ENCODE measurements around the gene KCNC1. TPM values are rescaled to one million over a fixed set of nuclear protein-coding genes. Genes with fewer than 3 reads are reported as not detected.

The KCNC1 gene
- total RNA-seq, 1 donor from 2014 or later: not detected

- DNase-seq (ENCODE audit: low read depth in 2 of 2): no peak
Observed at GRCh38 chr11:17772704-17773600, 38.4 kb downstream of the KCNC1 start.

- DNase-seq (ENCODE audit: low read depth in 2 of 2): no peak
Observed at GRCh38 chr11:17773674-17774073, 39.1 kb downstream of the KCNC1 start.

GRCh38 chr11:17774232-17775034 is 39.9 kb downstream of the KCNC1 start:
- DNase-seq (ENCODE audit: low read depth in 2 of 2): no peak

DNA sequence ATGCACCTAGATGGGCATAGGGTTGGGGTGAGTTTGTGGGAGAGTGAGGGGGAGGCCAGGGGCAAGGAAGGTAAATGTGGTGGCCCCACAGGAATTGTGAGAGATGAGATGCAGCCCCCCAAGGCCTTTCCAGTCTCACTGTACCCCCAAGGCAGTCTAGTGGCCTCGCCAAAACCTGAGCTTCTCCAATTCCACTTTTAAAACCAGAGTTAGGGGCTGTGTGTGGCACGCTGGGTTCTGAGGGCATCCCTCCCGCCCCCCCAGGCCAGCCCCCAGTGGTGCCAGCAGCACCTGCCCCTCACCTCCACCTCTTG is 40.4 kb downstream of the KCNC1 start:
- no peak for DNase-seq (ENCODE audit: low read depth in 2 of 2)

- no peak for DNase-seq (ENCODE audit: low read depth in 2 of 2)
Observed at GRCh38 chr11:17775507-17776211, 41.1 kb downstream of the KCNC1 start.

DNA sequence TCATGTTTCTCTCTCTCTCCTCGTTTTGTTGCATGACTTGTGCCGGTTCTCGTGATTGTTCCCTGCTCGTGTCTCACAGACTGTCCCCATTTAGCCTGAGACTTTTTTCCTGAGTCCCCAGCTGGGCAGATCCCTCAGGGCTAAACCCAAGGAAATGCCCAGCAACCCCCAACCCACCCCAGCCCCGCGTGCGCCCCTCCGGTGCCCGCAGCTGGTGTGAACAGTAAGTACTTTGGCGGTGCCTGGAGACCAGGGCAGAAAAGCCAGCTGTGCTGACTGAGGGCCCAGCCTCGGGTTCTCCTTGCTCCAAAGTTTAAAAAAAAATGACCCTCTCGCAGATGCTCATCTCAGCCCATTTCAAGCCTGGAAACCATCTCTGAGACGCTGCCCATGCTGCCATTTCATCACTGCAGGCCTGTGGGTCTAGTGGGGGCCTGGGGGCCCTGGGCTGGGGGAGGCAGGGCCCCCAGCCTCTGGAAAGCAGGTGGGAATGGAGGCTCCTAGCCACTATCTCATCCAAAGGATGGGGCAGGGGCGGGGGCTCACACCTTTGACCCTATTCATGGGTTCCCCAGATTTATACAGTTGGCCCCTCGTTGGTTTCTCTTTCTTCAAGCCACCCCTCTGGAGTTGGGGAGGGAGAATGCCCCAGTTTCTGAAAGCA is 41.8 kb downstream of the KCNC1 start:
- DNase-seq (ENCODE audit: low read depth in 2 of 2): no peak

- DNase-seq (ENCODE audit: low read depth in 2 of 2): no peak
Observed at GRCh38 chr11:17777086-17777737, 42.6 kb downstream of the KCNC1 start.

DNA sequence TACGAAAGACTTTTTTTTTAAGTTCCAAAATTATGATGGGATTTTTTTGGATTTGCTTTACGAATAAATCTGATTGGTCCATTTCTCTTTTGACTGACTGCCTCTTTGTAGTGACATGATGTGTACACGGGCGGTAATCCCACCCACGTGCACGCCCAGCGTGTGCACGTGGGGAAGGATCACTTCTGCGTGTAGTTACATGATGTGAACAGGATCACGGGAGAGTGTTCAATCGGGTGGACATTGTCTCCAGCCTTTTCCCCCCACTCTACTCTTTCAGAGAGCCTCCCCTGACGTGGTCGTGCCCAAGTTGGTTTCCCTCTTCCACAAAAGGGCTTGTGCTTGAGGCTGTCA is 43.1 kb downstream of the KCNC1 start:
- DNase-seq (ENCODE audit: low read depth in 2 of 2): no peak

DNA sequence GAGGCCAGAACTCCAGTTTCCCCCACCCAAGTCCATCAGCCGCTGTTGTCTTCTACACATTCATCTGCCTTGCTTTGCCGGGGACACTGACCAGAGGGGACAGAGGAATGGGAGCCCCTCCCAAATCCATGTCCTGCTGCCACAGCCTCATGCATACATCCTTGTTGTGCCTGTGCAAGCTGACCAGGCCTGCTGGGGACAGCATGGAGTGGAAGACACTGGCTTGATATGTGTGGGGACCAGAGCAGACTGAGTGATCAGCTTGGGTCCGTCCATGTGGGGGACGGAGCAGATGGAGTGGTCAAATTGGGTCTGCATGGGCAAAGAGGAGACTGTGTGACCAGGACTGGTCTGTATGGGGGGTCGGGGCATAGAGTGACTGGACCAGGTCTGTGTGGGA is 43.8 kb downstream of the KCNC1 start:
- DNase-seq (ENCODE audit: low read depth in 2 of 2): no peak

DNA sequence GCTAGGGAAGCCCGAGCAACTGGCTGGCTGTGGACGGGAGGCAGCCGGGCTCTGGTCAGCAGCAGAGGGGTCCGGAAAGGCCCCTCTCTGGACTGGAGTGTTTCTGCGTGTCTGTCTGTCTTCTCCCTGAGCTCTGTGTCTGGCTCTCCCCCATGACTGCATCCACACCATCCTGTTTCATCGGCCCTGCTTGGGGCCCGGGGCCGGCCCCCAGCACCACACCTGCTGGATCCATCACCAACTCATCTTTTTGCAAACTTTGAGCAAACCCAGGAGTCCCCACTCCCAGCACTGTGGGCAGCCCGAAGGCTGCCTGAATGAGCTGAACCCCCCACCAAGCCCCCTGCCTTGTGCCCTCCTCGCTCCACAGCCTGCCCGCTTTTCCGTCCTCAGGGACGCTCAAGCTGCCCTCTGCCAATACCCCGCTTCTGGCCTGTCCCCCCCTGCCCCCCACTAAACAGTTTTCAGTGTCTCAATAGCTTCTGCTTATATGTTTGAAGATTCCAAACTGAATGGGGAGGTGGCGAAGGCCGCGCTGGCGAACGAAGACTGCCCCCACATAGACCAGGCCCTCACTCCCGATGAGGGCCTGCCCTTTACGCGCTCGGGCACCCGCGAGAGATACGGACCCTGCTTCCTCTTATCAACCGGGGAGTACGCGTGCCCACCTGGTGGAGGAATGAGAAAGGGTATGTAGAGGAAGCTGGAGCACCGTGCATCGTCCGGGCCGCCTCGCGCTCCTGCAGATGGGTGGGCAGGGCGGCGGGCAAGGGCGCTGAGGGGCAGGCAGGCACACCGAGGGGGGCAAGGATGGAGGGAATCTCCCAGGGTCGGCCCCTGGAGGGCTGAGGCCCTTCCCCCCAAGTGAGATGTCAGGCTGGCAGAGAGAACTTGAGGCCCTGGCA is 44.6 kb downstream of the KCNC1 start:
- DNase-seq (ENCODE audit: low read depth in 2 of 2): no peak

DNA sequence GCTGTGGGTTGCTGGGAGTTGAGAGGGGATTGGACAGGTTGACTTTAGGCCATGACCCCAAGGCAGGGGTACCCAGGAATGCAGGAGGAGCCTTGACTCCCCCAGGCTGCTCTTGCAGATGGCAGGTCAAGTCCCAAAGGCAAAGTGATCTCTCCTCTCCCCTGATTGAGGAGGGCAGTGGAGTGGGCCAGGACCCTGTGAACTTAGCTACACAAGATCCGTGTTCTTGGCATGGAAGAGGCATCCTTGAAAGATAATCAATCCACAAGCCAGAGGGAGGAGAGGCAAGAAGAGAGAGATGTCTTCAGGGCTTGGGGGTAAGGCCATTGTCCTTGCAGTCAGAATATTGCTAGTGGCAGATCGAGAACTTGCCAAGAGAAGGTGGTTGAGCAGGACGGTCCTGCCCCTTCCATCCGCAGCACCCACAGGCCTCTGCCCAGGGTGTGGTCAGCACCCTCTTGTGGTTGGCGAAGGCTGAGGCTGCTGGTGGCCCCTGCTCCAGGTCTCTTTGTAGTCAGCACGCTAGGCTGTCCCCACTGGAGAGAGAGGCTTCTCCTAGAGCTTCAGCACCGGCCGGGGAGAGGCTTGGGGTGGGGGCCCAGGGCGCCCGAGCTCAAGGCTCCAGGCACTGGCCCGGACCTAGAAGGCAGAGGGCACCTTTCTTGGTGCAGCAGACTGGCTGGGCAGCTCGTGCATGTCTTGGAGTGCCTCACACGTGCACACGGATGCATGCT is 45.4 kb downstream of the KCNC1 start:
- DNase-seq (ENCODE audit: low read depth in 2 of 2): no peak

DNA sequence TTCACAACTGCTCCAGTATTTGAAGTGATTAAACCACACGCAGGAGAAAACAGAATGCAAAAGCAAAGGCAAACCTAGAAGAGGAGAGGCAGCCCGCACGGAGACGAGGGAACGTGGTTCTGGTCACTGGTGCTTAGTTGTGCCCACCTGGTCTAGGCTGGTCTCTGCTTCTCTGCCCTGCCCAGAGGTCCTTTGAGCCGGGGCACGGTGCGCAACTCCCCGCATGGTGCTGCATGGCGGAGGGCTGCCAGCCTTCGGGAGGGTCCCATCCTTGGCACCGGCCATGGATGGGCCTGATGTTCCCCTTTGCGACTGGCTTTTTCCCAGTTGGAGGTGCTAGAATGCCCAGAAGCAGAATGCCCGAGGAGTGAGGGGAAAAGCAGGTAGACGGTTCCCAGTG is 46.1 kb downstream of the KCNC1 start:
- DNase-seq (ENCODE audit: low read depth in 2 of 2): no peak

DNA sequence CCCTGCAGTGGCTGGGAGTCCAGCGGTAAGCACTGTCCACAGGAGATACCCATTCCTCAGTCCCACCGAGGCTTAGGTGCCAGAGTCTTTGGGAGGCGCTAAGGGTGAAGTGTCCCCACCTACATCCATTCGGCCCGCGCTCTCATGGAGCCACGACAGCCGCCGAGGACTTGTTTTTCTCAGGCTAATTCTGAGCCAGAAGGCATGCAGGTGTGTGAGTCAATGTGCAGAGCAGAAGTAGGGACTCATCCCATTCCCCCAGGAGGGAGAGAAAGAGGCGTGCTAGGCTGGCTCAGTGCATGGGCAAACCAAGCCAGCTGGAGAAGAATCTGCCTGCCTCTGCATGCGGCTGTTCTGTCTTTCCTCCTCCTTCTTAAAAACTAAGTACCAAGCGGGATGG is 46.6 kb downstream of the KCNC1 start:
- no peak for DNase-seq (ENCODE audit: low read depth in 2 of 2)

- DNase-seq (ENCODE audit: low read depth in 2 of 2): no peak
Observed at GRCh38 chr11:17781626-17782025, 47.0 kb downstream of the KCNC1 start.

- no peak for DNase-seq (ENCODE audit: low read depth in 2 of 2)
Observed at GRCh38 chr11:17782145-17782544, 47.6 kb downstream of the KCNC1 start.

DNA sequence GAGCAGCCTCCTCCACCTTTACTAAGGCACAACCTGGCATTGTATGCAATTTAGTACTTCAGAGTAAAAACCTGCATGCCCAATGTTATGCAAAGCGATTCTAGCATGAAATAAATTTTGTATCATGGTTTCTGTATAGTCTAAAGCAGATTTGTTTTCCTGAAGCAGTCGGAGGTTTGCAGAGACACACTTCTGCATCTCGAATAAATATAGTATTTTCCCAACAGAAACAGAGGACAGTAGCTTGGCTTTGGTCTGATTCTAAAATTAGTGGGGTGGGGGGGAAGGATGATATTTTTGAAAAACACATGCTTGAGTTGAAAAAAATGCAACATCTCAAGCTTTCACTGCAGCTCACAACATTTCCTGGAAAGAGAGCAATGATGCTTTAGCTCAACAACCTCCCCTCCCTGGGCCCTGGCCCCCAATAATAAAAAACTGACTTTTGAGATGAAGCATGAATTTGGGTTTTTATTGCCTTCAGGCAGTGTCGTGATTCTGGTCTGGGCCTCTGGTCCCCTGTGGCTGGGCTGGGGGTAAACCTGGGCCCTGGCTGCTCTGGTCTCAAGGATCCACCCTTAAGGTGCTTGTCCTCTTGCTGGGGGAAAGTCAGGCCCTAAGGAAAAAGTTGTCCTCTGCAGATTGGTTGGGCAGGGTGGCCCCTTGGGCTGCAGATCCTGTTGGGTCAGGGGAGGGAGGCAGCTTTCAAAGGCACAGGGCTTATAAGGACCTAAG is 48.2 kb downstream of the KCNC1 start:
- DNase-seq (ENCODE audit: low read depth in 2 of 2): no peak

DNA sequence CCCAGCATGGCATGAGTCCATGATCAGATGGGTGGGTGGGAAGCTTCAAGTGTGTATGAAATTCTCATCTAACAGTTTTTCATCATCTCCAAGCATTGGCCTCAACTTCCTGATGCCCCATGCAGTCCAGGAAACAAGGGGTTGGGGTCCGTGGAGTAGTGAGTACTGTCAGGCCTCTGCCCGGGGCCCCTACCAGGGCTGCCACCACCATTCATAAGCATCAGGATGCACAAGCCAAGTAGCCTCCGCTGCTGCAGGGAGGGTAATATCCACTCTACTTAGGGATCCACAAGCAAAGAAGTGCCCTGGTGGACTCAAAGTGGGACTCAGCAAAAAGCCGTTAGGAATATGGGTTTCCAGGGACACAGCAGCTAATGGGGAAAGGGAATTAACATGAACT is 49.3 kb downstream of the KCNC1 start:
- no peak for DNase-seq (ENCODE audit: low read depth in 2 of 2)

DNA sequence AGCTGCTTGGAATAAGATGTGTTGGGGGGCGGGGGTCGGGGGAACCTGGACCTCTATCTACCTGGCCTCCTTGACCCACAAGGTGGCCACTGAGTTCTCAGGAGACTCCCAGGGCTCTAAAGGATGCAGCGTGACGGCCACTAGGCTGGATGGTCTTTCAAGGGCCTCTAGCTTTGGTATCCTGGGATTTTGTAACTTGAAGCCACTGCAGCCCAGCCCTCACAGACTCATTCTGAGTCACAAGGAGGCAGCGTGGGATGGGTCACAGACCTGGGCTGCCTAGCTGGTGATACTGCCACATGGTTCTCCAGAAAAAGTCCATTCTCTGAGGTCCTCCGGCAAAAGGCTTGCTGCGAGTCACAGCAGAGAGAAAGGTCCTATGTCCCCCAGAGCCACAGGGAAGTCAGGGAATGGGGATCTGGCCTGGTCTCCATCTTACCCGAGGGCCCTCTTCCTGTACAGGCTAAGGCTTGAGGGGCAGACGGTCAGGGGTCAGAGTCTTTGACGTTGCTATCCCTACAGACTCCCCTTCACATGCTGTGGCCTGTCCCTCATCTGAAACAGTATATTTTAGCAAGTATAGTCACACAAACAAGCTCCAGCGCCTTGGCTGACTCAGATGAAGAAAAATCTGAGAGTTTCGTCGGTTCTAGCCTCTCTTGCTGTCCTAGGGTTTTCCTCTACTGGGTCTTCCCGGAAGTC is 52.4 kb downstream of the KCNC1 start:
- no peak for DNase-seq (ENCODE audit: low read depth in 2 of 2)
